Measurements from ENCODE around the gene RNFT2.

DNA sequence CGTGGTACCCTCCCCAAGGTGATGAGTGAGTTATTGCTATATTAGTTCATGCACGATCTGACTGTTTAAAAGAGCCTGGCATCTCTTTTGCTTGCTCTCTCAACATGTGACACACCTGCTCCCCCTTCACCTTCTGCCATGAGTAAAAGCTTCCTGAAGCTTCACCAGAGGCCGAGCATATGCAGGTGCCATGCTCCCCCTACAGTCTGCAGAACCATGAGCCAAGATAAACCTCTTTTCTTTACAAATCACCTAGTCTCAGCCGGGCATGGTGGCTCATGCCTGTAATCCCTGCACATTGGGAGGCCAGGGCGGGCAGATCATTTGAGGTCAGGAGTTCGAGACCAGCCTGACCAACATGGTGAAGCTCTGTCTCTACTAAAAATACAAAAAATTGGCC is 61.8 kb downstream of the RNFT2 start:
- TF ChIP-seq, protein P1, sequence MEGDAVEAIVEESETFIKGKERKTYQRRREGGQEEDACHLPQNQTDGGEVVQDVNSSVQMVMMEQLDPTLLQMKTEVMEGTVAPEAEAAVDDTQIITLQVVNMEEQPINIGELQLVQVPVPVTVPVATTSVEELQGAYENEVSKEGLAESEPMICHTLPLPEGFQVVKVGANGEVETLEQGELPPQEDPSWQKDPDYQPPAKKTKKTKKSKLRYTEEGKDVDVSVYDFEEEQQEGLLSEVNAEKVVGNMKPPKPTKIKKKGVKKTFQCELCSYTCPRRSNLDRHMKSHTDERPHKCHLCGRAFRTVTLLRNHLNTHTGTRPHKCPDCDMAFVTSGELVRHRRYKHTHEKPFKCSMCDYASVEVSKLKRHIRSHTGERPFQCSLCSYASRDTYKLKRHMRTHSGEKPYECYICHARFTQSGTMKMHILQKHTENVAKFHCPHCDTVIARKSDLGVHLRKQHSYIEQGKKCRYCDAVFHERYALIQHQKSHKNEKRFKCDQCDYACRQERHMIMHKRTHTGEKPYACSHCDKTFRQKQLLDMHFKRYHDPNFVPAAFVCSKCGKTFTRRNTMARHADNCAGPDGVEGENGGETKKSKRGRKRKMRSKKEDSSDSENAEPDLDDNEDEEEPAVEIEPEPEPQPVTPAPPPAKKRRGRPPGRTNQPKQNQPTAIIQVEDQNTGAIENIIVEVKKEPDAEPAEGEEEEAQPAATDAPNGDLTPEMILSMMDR (IDR thresholded peaks at IDR 0.05) = no peak
- no peak for TF ChIP-seq POLR2AphosphoS5 (IDR thresholded peaks at IDR 0.05; ENCODE audit: insufficient read depth in 1 of 2, low read depth in 1 of 2)
